Adipose tissue (tissue), 3 donors: ENCODE data around the gene DHRSX. TPM values are rescaled to one million over a fixed set of nuclear protein-coding genes. Genes with fewer than 3 reads are reported as not detected.
"Not testable (repeated sequence)": the region's sequence is repeated elsewhere in the genome, so short reads cannot be mapped to it uniquely, and the experiment has no call there.

Experiments used
- H3K27ac ChIP-seq: one replicate; pipeline ENCODE4 v1.5.1; 2013; ENCODE audit warnings: low read depth, low read length
- WGBS, 3 donors: extraction: QIAGEN DNeasy Blood & Tissue Kit; methylation state at CpG; one replicate each; pipeline ENCODE4 v1.1.7; 2013; 5-methylcytosine and 5-hydroxymethylcytosine counted together
- polyA plus RNA-seq, 3 donors: library from polyadenylated mRNA; stranded (reverse); fragments of 200-250 nt; gene quantifications; one replicate each; pipeline ENCODE4 v1.2.3, GENCODE V29; 2013
- donor health status: healthy with polysubstance abuse.
- donor health status: Bipolar disorder and iron deficiency.
- donor health status: healthy.

Gene DHRSX
- polyA plus RNA-seq, 3 donors: 9.0 to 22.4 (median 16.5) TPM

DNA sequence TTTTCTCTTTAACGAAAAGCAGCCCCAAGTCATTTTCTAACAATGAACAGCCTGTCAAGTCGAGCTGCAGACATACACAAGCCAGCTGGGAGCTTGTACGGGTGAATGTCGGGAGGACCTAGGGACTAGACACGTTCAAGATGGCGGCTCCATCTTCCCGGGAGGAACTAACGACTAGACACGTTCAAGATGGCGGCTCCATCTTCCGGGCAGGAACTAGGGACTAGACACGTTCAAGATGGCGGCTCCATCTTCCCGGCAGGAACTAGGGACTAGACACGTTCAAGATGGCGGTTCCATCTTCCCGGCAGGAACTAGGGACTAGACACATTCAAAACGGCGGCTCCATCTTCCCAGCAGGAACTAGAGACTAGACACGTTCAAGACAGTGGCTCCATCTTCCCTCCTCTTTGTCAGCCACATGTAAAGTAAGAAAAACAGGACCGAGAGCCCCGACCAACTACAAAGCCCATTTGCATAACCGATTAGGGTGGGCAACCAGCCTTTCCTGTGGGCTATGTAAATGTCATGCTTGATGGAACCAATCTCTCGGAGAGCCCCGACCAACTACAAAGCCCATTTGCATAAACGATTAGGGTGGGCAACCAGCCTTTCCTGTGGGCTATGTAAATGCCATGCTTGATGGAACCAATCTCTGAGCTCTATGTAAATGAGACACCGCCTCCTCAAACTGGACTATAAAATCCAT, 175.5 kb downstream of the DHRSX start:
- H3K27ac ChIP-seq: no peak overlapping the region
- 21 to 72% (median 65%) methylated on average over 27 of the region's 27 CpGs for WGBS, 3 donors

DNA sequence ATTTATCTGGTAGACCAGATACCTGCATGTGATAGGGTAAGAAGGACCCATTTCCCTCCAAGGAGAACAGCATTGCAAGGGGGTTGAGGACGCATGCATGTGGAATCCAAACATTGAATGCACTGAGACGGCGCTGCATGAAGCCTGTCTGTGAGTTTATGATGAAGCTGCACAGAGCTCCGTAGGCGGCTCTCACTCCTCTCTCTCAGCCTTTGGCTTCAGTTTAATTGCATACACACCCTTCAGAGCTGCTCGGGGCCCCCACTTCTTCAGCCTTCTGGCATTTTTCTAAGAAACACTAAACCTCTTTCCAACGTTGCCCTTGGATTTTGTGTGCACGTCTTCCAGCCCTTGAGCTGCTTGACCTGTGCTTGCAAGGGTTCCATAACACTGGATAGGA, 176.6 kb downstream of the DHRSX start:
- WGBS, 3 donors: 73 to 81% (median 79%) methylated on average over 8 of the region's 8 CpGs
- no peak overlapping the region for H3K27ac ChIP-seq

DNA sequence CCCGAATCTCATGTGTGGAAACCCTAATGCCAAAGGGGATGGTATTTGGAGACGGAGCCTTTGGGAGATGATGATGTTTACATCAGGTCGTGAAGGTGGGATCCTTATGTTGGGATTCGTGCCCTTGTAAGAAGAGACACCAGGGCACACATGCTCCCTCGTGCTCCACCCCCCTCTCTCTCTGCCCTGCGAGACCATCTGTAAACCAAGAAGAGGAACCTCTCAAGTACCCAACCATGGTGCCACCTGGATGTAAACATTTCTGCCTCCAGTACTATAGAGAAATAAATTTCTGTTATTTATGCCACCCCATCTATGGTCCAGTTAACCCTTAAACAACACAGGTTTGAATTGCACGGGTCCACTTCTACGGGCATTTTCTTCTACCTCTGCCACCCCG, 179.4 kb downstream of the DHRSX start:
- WGBS, 3 donors: 77 to 83% (median 80%) methylated on average over 9 of the region's 9 CpGs
- no peak overlapping the region for H3K27ac ChIP-seq

DNA sequence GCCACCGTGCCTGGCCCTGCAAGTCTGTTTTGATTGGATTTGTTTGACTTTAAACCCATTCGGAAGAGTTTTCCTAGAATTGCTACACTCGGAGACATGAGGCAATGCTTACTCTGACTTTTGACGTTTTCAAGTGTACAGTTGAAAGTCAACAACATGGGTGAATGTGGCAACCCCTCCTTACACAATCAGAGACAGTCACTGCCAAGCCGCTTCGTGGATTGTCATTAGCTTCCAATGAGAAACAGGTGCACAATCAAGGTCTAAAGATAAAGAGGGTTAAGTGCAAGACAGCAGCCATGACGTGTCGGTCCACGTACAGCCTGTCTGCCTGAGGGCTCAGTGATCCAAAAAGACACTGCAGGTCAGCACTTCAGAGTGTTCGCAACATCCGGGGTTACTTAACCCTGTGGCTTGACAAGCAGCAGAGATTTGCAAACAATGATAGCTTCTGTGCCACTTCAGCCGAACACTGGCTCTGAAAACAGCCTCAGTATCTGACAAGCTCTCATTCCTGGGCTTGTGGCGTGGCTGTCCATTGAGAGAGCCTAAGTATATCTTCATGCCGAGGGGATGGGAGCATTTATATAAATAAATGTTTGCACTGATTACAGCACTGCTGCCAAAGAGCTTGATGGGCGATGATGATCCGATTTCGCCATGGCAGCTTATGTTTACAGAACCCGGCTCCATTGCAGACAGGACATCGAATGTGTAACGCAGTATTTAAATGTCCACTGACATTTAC, 180.0 kb downstream of the DHRSX start:
- H3K27ac ChIP-seq: no peak overlapping the region

DNA sequence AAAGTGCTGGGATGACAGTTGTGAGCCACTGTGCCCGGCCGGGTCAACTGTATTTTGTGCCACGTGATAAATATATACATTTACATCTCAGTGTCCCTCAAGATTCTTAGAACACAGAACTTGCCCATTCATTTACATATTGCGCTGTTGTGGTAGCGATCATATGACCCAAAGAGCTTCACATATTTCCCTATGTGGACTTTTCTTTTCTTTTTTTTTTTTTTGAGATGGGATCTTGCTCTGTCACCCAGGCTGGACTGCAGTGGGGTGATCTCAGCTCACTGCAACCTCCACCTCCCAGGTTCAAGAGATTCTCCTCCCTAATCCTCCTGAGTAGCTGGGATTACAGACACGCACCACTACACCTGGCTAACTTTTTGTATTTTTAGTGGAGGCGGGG, 180.7 kb downstream of the DHRSX start:
- 95 to 98% (median 98%) methylated on average over 7 of the region's 7 CpGs for WGBS, 3 donors
- no peak overlapping the region for H3K27ac ChIP-seq

More for the DNA sequence above, 180.0 kb downstream of the DHRSX start:
- WGBS, 3 donors: 50 to 63% (median 54%) methylated on average over 20 of the region's 20 CpGs

DNA sequence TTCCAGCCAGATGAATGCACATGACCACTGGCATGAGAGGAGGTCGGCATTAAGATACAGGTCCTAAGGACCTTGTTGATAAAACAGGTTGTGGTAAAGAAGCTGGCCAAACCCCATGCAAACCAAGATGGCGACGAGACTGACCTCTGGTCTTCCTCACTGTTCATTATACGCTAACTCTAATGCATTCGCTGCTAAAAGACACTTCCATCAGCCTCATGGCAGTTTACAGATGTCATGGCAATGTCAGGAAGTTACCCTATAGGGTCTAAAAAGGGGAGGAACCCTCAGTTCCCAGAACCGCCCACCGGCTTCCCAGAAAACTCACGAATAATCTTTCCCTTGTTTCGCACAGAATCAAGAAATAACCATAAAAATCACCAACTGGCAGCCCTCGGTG, 182.4 kb downstream of the DHRSX start:
- H3K27ac ChIP-seq: no peak overlapping the region
- 92 to 98% (median 95%) methylated on average over 10 of the region's 10 CpGs for WGBS, 3 donors

DNA sequence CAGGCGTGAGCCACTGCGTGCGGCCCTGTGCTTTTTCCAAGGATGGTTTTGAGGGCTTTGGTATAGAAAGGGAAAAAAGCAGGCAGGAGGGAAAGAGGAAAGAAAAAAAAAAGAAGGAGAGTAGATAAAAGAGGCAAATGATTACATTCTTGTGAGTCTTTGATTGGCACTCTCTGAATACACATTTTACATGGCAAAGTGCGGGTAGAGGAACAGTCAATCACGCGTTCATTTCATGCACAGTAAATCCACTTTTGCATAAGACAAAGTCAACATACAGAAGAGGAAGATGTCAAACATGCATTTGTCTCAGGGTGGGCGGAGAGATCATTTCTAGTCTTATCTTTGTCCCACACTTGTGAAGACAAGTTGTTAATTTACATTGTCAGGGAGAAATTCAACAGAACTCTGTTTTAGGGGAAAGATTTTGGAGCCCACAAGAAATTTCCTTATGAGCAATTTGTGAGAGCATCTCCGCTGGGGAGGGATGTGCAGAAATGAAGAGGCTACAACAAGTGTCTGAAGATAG, 183.2 kb downstream of the DHRSX start:
- WGBS, 3 donors: 84 to 95% (median 85%) methylated on average over 8 of the region's 8 CpGs
- no peak overlapping the region for H3K27ac ChIP-seq

DNA sequence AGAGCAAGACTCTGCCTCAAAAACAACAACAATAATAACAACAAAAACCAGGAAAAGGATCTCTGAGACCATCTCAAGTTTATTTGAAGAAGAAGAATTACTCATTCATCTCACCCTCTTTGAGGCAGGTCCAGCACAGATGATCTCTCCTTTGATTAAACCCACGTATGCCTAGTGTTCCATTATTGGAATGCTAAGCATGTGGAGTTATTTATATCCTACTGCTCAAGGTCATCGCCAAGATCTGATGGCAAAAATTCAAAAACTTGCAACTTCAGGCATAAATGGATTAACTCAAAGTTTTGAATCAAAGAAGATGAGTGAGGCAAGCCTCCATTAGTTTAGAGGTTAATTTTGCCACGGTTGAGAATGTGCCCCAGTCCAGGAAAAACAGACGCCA, 184.2 kb downstream of the DHRSX start:
- WGBS, 3 donors: 52 to 73% (median 73%) methylated on average over 4 of the region's 4 CpGs
- no peak overlapping the region for H3K27ac ChIP-seq

DNA sequence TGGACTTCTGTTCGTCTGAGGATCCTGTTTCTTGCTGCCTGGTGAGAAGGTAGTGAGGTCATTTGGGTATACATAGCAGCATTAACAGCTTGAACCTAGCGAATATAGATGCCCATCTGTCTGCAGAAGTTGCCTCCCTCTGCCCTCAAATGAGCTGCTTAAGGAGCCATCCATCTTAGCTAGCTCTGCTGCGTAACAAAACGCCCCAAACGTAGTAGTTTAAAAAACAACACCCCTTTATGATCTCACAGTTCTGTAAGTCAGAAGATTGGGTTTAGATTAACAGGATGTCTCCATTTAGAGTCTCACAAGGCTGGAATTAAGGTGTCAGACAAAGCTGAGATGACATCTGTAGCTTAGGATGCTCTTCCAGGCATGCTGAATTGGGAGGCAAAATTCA, 185.3 kb downstream of the DHRSX start:
- H3K27ac ChIP-seq: no peak overlapping the region
- WGBS, 3 donors: 93 to 96% (median 93%) methylated on average over 5 of the region's 5 CpGs

DNA sequence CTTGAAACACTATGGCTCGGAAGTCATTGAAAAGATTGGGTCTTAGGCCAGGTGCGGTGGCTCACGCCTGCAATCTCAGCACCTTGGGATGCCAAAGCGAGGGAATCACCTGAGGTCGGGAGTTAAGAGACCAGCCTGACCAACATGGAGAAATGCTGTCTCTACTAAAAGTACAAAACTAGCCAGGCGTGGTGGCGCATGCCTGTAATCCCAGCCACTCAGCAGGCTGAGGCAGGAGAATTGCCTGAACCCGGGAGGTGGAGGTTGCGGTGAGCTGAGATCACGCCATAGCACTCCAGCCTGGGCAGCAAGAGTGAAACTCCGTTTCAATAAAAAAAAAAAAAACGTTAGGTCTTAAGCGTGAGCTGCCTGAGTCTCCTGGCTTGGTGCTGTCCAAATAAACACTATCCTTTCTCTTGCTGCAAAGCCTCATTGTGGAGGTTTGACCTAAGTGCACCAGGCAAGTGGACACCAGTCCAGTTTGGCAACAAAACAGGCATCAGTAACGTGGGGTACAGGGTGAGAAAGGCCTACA, 185.9 kb downstream of the DHRSX start:
- H3K27ac ChIP-seq: no peak overlapping the region
- WGBS, 3 donors: 84 to 90% (median 86%) methylated on average over 14 of the region's 14 CpGs

DNA sequence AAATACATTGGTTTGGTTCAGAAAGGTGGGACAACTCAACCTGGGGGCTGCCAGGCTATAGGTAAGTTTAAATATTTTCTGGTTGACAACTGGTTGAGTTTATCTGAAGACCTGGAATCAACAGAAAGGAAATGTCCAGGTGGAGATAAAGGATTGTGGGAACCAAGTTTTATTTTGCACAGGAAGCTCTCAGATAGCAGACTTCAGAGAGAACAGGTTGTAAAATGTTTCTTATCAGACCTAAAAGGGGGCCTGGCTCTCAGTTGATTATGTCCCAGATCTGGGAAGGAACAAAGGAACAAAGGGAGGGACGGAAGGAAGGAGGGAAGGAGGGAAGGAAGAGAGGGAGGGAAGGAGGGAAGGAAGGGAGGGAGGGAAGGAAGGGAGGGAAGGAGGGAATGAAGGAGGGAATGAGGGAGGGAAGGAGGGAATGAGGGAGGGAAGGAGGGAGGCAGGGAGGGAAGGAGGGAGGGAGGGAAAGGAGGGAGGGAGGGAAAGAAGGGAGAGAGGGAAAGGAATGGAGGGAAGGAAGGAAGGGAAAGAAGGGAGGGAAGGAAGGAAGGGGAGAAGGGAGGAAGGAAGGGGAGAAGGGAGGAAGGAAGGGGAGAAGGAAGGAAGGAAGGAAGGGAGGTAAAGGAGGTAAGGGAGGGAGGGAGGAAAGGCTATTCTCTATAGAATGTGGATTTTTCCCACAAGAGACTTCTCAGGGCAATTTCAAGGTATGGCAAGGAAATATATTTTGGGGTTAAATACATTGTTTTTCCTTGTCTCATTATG, 186.7 kb downstream of the DHRSX start:
- no peak overlapping the region for H3K27ac ChIP-seq
- 50 to 88% (median 75%) methylated on average over 1 of the region's 1 CpG for WGBS, 3 donors

DNA sequence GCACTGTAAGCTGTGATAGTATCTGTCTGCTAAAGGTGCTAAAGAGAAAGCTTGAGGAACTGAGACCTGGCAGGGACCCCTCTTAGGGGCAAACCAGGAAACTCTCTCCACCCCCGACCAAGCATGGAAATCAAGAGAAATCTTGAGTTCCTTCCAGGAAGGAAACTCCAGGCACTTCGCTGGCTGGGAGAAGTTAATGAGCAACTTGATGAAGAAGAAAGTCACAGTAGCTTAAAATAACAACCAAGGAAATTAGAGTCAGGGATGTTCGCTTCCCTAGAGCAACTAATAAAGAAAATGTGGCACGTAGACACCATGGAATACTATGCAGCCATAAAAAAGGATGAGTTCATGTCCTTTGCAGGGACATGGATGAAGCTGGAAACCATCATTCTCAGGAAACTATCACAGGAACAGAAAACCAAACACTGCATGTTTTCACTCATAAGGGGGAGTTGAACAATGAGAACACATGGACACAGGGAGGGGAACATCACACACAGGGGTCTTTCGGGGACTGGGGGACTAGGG, 188.7 kb downstream of the DHRSX start:
- H3K27ac ChIP-seq: not testable (repeated sequence)
- WGBS, 3 donors: 86 to 90% (median 90%) methylated on average over 5 of the region's 5 CpGs

DNA sequence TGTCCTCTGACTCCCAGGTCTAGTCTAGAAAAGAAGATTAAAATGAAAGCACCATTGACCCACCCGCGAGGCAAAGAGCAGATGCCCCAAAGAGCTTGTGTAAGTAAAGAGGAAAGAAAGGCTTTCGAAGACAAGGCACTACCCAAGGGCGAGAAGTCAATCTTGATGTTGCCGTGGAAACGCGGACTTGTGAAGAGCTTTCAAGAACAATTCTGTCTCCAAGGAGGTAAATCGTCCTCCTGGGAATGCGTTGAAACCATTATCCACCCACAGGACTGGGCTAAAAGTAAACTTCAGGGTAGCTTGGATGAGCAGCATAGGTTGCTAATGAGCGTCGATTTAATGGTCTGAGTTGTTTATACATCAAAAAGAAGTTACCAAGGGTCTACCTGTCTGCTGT, 189.3 kb downstream of the DHRSX start:
- 59 to 65% (median 65%) methylated on average over 11 of the region's 11 CpGs for WGBS, 3 donors
- no peak overlapping the region for H3K27ac ChIP-seq

DNA sequence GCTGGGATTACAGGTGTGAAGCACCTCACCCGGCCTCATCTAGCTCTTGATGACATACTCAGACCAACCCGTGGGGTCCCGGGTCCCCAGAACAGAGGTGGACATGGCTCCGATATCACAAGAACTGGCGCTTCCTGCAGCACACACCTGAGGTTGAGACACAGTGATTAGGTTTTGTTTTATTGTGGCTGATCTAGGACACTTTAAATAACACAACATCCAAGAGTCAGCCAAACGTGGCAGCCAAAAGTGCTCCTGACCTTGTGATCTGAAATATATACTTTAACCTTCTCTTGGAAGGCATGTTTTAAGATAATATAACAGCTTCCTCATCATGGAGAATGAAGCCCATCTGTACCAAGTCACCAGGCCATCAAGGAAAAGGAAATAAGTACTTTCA, 198.9 kb downstream of the DHRSX start:
- H3K27ac ChIP-seq: no peak overlapping the region
- 77 to 94% (median 91%) methylated on average over 6 of the region's 6 CpGs for WGBS, 3 donors

DNA sequence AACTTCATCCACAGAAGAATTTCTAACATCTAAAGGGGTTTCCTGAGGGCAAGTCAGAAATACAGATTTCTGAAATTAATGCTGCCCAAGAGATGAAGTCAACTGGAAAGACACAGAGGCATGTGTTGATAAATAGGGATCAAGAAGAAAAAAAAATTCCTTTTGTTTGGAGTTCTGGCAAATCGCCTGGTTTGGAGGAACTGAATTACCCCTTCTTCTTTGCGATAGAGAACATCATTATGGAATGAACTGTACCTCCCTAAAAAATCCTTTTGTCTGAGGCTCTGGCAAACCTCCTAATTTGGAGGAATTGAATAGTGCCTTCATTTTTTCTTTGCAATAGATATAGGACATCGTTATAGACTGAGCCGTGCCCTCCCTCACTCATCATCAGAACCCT, 200.9 kb downstream of the DHRSX start:
- no peak overlapping the region for H3K27ac ChIP-seq
- 65 to 70% (median 67%) methylated on average over 4 of the region's 4 CpGs for WGBS, 3 donors

DNA sequence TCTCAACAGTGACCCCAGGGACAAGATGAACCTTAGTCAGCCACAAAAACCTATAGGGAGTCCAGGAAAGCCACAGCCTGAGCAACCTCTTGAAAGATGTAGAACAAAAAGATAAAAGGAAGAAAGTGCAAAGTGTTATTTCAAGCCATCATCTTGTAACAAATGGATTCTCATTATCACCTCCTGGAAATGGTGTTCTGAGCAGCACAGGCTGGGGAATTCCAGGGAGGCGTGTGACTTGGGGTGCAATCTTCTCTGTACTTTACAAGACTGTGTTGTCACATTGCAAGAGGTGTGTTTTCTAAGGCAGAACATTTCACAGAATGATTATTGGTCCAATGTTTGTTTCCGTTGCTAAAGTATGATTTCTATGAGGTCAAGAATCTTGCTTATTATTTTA, 214.0 kb downstream of the DHRSX start:
- WGBS, 3 donors: 94 to 100% (median 97%) methylated on average over 2 of the region's 2 CpGs
- H3K27ac ChIP-seq: no peak overlapping the region

DNA sequence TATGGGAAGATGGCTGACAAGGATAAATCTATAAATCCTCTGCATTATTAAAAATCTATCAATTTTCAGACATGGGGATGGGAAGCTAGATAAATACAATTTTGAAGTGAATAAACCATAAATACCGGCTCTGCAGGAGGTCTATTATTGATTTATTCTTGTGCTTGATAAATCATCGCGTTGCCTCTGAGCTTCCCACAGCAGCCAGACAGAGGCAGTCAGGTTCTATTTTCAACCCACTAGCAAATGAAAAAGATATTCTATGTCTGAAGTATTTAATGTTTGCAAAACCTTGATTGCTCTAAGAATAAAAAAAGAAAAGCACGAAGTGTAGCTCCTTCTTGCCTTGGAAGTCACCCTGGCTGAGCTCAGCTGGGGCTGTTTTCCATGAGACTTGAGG, 216.2 kb downstream of the DHRSX start:
- 61 to 94% (median 93%) methylated on average over 4 of the region's 4 CpGs for WGBS, 3 donors
- H3K27ac ChIP-seq: no peak overlapping the region

DNA sequence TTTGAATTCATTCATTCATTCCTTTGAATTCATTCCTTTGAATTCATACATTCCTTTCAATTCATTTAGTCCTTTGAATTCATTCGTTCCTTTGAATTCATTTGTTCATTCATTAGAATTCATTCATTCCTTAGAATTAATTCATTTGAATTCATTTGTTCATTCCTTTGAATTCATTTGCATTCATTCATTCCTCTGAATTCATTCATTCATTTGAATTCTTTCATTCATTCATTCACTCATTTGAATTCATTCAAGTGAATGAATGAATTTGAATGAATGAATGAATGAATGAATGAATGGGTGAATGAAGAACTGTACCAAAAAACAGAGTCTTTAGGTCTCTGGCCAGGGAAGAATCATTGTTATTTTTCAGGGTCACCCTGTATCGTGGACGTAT, 216.6 kb downstream of the DHRSX start:
- H3K27ac ChIP-seq: no peak overlapping the region
- WGBS, 3 donors: 79 to 97% (median 96%) methylated on average over 3 of the region's 3 CpGs
